WI38 (cell line): ENCODE data around the gene MAP1LC3B.

Source experiments
- H3K4me3 ChIP-seq: 2 replicates; pipeline ENCODE4 v1.5.1; 2011; ENCODE audit warnings: low read depth, mild to moderate bottlenecking, control low read depth, low read length
- TF ChIP-seq, protein P1 (sequence below): IDR thresholded peaks from 2 replicates; pipeline ENCODE4 v1.5.1; 2012; ENCODE audit warnings: low read depth, mild to moderate bottlenecking, control low read depth, low read length

MAP1LC3B gene

DNA sequence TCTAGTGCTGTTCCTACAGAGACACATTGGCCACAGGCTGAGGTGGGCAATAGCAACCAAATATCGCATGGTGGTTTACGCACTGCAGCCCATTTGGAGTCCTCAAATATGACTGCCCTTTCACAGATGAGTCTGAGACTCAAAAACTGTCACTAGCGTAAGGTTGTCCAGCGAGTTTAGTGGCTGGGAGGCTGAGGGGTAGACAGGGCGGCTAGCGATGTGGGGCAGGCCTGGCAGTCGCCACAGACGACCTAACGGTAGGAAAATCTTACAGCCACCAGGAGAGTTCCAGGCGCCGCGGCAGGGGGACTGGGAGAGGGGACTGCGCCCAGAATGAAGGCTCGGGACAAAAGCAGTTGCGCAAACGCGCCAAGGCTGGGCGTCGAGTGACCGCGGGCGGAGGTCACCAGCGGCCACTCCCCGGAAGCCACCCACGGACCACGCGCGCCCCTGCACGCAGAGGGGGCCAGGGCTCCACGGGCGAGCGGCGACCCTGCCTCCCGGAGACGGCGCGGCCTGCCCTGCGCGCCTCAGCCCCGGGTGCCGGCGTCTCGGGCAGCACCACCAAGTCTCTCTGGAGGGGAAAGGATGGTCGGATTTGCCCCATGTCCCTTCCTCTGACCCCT, 699 bp upstream of the MAP1LC3B start:
- TF ChIP-seq, protein P1, sequence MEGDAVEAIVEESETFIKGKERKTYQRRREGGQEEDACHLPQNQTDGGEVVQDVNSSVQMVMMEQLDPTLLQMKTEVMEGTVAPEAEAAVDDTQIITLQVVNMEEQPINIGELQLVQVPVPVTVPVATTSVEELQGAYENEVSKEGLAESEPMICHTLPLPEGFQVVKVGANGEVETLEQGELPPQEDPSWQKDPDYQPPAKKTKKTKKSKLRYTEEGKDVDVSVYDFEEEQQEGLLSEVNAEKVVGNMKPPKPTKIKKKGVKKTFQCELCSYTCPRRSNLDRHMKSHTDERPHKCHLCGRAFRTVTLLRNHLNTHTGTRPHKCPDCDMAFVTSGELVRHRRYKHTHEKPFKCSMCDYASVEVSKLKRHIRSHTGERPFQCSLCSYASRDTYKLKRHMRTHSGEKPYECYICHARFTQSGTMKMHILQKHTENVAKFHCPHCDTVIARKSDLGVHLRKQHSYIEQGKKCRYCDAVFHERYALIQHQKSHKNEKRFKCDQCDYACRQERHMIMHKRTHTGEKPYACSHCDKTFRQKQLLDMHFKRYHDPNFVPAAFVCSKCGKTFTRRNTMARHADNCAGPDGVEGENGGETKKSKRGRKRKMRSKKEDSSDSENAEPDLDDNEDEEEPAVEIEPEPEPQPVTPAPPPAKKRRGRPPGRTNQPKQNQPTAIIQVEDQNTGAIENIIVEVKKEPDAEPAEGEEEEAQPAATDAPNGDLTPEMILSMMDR, result no peak
- peak overlapping the region; percentile 66 for H3K4me3 ChIP-seq

DNA sequence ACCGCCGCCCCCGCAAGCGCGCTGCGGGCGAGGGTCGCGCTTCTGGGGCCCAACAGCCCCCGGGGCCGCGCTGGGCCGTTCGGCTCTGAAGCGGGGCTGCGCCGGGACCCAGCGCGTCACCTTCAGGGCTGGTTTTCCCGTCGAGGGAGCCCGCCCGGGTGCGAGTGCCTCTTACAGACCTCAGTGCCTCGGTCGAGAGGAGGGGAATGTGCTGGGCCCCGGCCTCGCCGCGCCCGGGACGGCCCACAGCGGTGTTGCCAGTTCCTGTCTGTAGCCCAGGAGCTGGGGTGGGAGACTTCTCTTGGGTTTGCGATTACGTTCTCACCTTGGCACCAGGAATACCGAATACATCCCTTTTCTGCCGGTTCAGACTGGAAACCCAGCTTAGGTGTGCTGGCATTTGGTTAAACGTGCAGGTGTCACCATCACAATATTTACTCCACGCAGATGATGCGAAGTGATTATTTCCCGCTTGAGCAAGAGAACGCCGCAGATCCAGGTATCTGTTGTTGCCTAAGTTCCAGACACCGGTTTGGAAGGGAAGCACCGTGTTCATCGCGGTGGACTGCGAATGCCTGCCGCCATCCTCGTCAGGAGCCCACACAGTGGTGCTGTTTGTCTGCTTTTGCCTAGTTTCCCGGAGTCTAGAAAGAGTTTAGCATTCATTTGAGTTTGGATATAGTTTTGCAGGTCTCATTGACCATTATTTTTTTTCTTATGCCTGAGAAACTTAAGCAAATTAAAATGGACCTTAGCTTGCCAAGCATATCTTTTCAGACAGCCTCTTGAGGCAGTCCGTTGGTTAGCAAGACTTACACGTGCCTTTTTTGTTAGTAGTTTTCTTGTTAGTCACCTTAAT, 914 bp downstream of the MAP1LC3B start:
- peak overlapping the region; percentile 86 for H3K4me3 ChIP-seq
- TF ChIP-seq, protein P1, result no peak

- TF ChIP-seq, protein P1, result no peak
- peak overlapping the region; percentile 86 for H3K4me3 ChIP-seq
Measured at GRCh38 chr16:87393680-87394055, 1.5 kb downstream of the MAP1LC3B start.

DNA sequence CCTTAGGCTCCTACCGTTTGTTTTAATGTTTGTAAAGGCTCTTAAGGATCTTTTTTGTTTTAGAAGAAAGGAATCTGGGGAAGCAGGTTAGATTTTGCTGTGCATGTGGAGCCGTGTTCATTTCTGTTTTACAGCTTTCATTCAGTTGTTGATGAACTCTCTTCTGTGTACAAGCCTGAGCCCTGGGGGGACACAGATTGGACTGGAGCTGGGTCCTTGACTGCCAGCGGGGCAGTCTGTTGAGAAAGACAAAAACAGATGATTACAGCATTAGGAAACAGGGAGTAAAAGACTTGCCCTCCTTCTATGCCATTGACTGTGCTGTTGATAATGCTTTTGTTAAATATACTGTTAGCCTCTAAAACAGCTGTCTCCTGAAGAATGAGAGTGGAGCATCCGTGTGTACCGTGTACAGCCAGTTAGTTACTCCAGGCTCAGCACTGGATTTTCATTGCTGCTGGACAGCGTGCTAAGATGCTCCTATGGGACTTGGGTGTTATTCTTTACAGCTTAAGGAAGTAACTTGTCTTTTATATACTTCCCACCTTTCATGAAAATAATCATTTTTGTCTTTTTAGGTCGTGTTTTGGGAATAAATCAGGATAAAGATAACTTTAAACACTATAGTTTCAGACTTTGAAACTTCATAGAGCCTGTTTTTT, 3.2 kb downstream of the MAP1LC3B start:
- H3K4me3 ChIP-seq, result no peak overlapping the region
- TF ChIP-seq, protein P1, result no peak

DNA sequence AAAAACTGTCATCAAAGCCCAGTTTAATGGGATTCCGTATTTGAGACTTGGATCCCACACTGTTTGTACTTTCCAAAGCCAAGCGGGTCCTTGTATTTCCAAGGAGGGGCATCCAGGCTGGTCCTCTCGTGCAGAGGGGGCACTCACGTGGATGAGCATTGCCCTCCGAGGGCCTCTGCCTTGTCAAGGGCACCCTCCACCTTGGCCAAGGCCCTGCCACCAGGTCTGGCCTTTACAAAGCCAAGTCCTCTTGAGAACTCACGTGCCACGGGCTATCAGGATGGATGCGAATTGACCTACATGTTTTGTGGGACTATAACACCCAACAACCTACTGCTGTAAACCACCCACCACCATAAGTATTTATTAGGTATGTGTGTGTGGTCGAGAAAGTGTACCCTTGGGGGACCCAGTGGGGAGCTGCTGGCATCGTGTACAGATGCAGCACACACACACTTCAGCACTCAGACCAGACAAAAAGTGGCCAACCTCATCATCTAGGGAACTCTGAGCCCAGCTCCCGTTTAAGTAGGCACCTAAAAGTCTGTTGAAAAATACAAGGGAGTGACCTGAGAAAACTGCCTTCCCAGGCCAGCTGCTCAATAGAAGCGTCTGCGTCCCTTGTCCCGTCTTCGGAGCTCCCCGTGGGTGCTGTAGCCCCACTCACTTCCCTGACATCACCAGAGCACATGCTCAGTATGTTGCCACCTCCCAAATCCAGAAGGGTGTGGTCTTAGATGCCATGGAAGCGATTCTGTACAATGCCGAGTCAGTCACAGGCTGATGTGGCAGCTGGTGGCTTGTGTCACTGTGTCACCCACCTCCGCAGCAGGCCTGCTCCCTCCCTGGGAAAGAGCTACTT, 12.9 kb downstream of the MAP1LC3B start:
- no peak overlapping the region for H3K4me3 ChIP-seq
- TF ChIP-seq, protein P1, result no peak

DNA sequence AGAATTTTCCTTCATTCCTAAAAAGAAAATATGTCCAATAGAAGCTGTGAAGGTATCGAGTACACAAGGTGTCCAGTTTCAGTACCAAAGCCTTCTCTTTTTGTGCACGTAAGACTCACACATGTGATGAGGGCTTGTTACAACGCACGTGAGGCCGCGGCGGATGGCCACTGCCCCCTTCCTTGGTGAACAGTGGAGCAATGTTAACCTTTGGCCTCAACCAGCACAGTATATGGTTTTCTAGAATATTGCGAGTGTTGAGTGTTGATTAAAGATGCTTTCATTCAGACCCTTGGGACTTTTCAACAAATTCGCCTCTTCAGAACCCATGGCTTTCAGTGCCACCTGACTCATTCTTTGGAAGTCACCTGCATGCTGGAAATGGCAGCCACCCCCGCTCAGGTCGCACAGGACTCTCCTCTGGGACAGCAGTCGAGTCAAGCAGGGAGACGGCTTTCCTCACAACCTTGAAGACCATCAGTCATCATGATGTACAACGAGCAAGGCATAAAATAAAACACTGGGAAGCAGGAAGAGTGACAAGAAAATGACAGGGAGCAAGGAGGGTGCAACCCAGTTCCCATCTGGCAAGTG, 14.5 kb downstream of the MAP1LC3B start:
- TF ChIP-seq, protein P1, result no peak
- no peak overlapping the region for H3K4me3 ChIP-seq
